Non-pigmented ciliary epithelial cell (primary cell): ENCODE data around the gene LILRB2.
"Not testable (repeated sequence)": the region's sequence is repeated elsewhere in the genome, so short reads cannot be mapped to it uniquely, and the experiment has no call there.

Experiments
- DNase-seq: peaks from one replicate; pipeline ENCODE4 v3.0.0-alpha.2; 2010; ENCODE audit warnings: low read depth

The LILRB2 gene

DNA sequence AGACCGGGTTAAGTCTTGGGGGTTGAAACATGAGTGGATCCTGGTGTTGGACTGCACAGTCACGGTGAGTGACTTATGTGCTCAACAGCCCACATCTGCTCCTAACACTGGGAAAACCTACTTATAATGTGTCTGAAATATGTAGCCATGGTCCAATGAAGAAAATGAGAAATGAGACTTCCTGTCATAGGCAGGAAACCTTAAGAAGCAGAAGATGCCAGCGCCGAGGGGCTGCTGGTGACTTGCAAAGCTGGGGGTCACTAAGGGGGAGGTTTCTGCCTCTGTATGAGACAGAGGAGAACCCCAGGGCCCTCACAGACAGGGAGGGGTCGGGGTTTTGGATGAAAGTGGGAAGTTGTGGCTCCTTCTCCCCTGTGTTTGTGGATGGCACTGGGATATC, 8.7 kb downstream of the LILRB2 start:
- not testable (repeated sequence) for DNase-seq

- DNase-seq, result not testable (repeated sequence)
These were observed 9.3 kb downstream of the LILRB2 start for GRCh38 chr19:54271587-54271986.

- DNase-seq, result no peak
These were observed 9.8 kb downstream of the LILRB2 start for GRCh38 chr19:54271106-54271505.

DNA sequence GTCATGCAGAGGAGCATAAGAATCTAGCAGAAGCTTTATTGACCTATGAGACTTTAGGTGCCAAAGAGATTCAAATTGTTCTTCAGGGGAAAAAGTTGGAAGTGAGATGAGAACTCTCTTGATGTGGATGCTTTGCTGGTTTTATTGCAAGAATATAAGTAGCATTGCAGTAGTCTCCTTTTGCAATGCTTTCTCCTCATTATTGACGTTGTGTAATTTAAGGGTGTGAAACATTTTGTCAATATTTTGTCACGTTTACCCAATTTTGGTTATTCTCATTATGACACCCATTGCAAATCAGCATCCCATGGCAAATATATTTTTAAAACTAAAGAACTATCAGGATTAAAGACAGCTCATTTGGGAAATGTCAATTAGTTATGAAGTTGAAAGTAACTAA, 12.0 kb downstream of the LILRB2 start:
- DNase-seq, result no peak

GRCh38 chr19:54266133-54266532, 14.8 kb downstream of the LILRB2 start:
- peak; percentile 31 for DNase-seq

DNA sequence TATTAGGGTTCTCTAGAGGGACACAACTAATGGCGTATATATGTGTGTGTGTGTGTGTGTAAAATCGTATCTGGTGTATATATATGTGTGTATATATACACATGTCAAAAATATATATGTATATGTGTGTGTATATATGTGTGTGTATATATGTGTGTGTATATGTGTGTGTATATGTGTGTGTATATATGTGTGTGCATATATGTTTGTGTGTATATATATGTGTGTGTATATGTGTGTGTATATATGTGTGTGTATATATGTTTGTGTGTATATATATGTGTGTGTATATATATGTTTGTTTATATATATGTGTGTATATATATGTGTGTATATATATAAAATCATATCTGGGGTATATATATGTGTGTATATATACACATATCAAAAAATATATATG, 18.4 kb downstream of the LILRB2 start:
- DNase-seq, result no peak

- DNase-seq, result no peak
These were observed 18.8 kb downstream of the LILRB2 start for GRCh38 chr19:54262066-54262465.

DNA sequence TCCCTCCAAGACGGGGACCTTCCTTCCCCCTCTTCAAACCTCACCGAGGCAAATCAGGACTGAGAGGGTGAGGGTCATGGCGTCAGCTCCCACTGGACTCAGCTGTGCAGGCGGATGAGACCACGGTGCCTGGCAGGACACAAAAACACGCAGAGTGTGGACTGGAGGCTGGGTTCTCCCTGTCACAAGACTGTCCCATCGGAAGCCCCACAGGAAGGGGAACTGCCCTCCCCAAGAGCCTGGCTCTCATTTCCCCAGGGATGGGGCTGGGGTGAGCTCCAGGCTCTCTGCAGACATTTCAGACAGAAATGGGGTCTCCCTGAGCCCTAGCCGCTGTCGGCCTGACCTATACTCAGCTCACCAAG, 23.8 kb downstream of the LILRB2 start, which contains the start of gene LILRB5:
Gene LILRB5 (minus strand): TSS at position 158 of the 365 bp plus-strand sequence. CDS start 80 bp downstream, at position 78.
- no peak for DNase-seq

DNA sequence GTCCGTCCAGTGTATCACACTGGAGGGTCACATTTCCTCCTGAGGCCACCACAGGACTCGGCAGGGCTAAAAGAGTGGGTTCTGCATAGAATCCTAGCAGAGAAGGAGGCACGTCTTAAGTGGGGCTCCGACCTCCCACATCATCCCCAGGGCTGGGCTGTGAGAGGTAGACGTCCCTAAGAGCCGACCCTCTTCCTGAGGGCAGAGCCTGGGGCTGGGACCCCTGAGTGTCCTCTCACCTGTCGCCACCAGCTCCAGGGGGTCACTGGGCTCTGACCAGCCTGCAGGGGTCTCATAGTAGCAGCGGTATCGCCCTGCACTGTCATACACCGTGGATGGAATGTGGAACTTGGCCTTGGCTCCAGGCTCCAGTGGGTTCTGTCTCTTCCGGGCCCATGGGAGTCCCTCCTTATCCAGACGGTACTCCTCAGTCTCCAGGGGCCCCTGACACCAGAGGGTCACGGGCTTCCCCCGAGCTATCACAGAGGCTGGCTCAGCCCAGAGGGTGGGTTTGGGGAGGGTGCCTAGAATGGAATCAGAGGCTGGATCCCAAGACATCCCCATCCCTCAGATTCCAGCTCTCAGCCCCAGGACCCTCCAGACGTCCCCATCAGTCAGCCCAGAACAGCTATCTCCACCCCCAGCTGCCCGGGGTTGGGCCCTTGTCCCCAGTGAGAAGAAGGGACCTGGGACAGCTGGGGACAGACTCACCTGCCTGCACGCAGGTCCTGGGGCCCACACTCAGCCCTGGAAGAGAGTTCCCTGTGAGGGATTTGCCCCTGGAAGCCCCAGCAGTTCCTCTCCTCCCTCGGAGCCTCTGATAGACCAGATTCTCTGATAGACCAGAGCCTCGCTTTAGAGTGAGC, 24.4 kb downstream of the LILRB2 start:
- DNase-seq, result no peak

GRCh38 chr19:54255105-54255775, 25.7 kb downstream of the LILRB2 start:
- DNase-seq, result no peak

- DNase-seq, result no peak
These were observed 26.6 kb downstream of the LILRB2 start for GRCh38 chr19:54254195-54254906.

DNA sequence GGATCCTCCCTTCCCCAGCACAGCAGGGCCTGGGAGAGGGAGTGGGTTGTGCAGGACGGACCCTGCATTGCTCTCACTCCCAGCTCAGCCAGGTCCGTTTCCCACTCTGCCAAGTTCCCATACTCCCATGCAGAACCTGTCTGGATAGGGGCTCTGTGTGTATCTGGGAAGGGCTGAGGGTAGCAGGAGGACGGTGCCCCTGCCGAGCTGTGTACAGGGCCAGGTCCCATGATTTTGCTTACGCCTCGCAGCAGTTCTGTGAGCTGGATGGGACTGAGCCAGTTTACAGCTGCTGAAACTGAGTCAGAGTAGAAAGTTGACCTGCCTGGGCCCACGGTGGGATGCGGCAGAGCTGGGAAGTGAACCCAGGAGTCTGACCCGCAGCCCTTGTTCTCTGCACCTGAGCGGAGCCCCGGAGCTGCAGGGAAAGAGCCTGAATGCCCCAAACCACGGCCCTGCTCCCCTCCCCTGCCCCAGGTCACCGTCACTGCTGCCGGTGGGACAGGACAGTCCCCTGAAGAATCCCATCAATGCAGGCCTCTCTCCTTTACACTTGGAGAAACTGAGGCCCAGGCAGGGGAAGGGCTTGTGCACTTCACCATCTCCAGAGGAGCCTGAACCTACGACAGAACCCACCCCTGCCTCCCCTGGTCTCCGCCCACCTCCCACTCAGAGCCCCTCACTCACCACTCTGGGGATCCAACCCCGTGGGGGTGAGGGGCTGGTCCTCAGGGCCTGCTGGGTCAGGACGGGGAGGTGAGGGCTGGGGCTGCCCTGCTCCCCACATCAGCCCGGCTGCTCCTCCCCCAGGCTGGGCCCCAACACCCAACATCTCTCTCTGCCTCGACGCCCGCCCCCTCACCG, 27.3 kb downstream of the LILRB2 start:
- no peak for DNase-seq

- DNase-seq, result no peak
These were observed 28.1 kb downstream of the LILRB2 start for GRCh38 chr19:54252845-54253244.

DNA sequence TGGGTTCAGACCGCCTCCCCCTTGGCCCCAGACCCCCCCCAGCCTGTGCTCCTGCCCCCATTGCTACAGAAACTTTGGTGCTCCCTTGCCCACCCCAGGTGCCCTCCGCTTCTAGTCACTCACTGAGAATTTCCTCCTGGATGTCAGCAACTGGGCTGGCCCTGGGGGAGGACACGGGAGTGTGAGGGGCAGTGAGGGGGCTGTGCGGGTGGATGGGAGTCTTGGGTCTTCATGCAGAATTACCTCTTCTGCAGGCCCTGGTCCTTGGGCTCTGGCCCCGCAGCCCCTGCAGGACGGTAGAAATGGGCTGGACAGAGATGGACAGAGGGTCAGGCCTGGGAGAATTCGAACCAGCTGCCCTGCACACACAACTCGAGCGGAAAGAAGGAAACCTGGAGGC, 28.7 kb downstream of the LILRB2 start:
- no peak for DNase-seq

DNA sequence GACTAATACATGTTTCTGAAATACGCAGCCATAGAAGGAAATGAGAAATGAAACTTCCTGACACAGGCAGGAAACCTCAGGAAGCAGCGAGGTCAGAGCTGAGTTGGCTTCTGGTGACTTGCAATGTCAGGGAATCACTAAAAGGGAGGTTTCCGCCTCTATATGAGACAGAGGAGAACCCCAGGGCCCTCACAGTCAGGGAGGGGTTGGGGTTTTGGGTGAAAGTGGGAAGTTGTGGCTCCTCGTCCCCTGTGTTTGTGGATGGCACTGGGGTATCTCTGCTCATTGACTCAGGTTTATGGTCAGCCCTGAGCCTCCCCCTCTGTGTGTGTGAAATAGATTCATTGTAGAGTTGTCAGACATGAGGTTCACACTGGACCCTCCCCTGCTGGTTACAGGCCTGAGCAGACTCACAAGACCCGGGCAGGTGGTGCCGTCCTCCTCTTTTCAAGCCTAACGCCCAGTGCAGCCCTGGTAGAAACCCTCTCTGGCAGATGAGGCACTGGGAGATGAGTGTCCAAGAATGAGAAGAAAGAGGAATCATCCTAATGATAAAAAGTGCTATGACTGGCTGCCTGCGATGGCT, 32.8 kb downstream of the LILRB2 start:
- no peak for DNase-seq

DNA sequence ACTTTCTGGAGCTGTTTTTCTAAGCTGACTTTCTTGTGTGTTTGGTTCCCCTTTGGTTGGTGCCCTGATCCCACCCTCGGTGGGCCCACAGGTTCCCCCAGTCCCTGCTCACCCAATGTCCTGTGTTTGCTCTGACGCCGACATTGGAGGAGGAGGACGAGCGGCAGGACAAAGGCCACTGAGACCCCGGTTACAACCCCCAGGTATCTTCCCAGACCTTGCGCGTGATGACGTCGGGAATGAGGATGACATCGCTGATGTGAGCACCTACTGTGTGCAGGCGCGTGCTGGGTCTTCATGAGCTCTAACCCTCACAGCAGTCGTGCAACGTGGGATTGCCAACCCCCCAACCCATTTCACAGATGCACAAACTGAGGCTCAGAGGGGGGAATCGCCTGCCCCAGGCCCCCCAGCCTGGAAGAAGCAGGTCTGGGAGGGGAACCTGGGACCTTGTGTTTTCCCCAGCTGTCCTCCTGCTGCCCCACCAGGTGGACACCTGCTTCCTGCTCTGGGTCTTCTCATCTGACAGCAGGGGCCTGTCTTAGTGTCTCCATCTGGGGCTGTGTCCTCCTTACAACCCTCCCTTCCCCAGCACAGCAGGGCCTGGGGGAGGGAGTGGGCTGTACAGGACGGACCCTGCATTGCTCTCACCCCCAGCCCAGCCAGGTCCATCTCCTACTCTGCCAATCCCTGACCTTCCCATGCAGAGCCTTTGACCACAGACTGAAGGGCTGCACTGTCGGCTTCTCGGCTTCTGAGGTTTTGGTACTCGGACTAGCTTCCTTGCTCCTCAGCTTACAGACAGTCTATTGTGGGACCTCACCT, 33.6 kb downstream of the LILRB2 start:
- no peak for DNase-seq

- DNase-seq, result no peak
These were observed 35.0 kb downstream of the LILRB2 start for GRCh38 chr19:54245936-54246335.

DNA sequence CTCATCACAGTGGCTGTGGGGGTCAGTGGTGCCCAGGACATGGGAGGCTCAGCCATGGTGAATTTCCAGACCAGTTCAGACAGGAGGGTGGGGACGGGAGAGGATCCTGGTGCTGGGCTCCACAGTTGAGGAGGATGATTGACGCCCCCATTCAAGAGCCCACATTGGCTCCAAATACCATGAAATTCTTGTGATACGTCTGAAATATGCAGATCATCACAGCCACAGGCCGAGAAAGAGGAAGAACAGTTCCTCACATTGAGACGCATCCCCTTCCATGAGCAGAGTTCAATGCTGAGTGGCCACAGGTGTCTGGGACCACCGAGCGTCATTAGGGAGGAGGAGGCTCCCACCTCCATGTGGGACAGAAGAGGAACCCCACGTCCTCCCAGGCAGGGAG, 37.1 kb downstream of the LILRB2 start:
- not testable (repeated sequence) for DNase-seq

GRCh38 chr19:54242646-54243045, 38.3 kb downstream of the LILRB2 start, which contains the start of gene LILRA6:
TSS of gene LILRA6 (minus strand) at chr19:54242790.
- DNase-seq, result not testable (repeated sequence)

- DNase-seq, result not testable (repeated sequence)
These were observed 38.7 kb downstream of the LILRB2 start for GRCh38 chr19:54242234-54242633.
